NCI-H2107 treated with DMSO at 0.1 percent for 48 hours (cell line): ENCODE data around the gene MYO16.

Source experiments
- DNase-seq: peaks from one replicate; lab custom pipeline; 2025; ENCODE audit not compliant: unreplicated experiment; lab: John Stamatoyannopoulos, UW

Gene MYO16

DNA sequence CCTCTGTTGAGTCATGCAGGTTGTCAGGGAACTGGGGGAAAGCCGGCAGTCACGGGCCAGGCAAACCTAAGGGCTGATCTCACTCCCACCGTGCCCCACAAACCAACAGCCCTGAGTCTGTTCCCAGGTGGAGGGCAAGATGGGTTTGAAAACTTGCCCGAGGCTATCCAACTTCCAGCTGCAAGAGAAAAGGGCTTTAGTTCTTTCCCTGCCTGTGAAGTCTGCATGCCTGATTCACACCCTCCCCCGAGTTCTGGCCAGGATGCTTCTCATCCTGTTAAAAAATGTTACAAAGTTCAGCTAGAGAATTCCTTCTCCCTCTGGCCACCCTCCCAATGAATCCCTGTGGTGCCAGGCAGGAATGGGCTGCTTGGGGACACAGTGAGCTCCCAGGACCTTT is 33.1 kb downstream of the MYO16 start:
- DNase-seq, result no peak

DNA sequence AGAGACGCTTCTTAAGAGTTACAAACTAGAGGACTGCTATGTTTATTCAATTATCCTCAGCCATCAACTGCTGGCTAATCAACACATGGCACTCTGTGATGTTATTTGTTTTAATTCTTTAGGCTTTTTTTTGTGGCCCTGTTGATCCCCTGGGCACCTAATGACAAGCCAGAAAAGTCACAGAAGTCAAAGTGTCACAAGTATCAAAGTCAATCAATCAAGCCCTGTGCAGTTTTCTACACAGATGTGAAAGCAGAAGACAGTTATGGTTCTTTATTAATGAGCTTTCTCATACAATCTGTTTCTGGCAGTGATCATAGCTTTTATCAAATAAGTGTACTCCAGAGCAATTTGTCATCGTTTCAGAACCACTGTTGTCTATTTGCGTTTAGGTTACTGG is 34.3 kb downstream of the MYO16 start:
- no peak for DNase-seq

DNA sequence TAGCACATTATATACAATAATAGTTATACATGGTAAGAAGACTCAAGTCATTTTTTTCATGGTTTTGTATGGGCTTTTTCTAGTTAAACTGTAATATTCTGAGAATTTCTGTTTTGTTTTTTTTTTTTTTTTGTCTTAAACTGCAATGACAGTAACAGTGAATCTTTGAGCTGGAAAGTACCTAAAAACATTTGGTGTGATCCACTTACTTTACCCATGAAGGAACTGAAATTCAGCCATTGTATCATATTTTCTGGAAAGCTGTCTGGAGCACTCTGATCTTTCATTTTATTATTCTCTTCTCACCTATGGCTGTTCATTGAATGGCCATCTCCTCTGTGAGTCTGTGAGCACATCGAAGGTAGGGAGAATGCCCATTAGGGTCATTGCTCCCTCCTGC is 37.8 kb downstream of the MYO16 start:
- no peak for DNase-seq

DNA sequence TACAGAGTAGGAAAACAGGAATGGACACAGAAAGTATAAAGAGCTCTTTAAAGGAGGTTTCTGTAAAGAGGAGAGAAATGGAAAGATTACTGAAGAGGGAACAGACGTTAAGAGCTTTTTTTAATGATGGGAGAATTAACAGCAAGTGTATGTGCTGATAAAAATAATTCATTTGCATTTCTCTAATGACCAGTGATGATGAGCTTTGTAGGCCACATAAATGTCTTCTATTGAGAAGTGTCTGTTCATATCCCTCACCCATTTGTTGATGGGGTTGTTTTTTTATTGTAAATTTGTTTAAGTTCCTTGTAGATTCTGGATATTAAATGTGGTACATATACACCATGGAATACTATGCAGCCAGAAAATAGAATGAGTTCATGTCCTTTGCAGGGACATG is 40.0 kb downstream of the MYO16 start:
- DNase-seq, result no peak

DNA sequence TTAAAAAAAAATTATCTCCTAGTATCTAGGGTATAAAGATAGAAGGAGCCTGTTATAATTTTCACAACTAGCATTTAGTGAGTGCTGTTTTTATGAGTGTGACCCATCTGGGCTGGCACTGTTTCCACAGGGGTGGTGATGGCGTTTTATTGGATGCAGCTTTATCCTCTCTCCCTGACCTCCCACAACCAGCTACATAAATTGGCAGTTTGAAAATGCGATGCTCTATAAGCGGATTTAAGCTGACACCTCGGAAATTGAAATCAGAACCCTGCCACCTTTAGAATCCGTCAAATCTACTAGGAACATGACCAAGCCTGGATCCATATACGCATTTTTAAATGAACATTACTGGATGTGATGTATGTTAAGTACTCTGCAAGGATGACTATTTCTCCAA is 44.9 kb downstream of the MYO16 start:
- DNase-seq, result no peak

DNA sequence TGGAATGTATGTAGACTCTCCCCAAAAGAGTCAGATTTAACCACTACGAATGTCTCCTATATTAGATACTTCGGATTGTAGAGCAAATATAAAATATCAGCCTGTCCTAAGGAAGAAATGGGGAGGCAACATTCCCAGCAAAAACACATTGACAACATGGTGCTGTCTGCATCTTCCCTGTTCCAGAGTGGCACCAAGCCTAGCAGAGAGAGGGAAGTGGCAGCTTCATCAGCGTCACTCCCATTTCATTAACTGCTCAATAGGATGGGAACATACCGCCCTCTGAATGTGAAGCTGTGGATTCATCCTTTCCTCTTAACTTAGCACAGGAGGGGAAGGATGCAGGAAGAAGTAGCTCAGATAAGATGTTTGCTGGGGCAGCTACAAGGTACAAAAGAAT is 45.4 kb downstream of the MYO16 start:
- no peak for DNase-seq

DNA sequence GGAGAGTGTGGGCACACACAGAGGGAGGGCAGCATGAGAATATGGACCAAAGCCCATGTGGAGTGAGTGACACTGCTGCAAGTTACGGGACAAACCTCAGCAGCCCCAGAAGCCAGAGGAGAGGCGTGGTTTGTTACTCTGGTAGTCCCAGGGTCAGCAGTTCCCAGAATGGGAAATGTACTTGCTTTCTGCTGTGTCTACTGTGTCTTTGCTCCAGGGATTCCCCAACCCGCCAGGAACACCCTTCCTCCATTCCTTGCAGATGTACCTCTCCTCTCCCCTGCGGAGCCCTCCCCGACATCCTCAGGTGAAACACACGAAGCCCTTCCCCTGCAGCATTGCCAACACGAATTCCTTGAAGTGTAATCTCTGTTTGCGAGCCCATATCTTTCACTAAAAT is 47.2 kb downstream of the MYO16 start:
- DNase-seq, result no peak

DNA sequence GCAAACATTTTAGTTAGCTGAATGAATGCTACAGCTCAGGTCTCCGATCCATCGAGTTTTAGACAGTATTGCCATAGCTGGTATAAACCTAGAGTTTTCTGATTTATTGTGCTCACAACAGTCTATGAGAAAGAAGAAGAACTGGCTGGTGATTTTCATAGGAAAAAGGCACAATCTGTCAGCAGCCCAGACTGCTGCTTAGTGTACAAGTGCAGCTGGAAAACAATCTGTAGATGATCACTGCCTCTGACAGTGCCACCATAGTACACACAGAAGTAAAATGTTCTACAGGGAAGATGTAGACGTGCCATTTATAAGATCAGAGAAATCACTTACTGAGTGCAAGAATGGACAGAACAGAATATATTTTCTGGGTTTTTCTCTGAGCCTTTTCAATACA is 48.4 kb downstream of the MYO16 start:
- no peak for DNase-seq

DNA sequence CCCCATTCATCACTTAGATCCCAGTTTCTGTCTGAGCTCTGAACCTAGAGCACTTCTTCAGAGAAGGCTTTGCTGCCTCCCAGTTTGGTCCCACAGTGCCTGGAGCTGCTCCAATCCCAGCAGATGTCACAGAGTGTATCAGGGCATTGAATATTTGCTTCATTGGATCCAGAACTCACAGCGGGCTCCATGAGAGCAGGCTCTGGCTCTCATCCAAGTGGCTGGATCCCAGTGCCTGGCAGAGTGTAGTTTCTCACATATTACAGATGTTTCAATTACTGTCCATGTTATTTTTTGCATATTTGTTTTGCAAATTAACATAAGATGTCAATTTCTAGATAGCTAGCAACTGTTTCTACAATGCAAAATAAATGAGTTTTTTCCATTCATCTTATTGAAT is 50.6 kb downstream of the MYO16 start:
- no peak for DNase-seq

DNA sequence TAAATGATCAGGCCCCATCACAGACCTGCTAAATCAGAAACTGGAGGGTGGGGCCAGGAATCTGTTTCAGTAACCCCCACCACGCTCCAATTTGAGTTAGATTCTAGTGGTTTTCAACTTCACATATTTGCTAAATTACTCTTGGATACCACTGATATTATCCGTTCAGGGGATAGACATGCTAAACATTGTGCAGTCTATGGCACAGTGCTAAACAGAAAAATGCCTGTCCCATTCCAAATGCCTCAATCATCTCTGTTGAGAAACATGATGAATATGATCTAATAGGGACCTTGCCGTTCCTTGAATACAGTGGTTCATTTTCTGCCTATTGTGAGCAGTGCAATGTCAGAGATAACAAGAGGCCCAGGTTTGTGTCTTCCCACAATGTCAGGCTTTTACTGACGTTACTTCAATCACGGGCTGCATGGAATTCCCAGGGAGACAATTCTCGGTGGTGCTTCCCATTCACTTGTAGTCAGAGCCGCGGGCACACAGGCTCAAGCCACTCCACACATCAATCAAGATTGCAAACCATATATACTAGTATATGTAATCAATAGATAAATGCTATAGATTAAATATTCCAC is 52.7 kb downstream of the MYO16 start:
- DNase-seq, result no peak

DNA sequence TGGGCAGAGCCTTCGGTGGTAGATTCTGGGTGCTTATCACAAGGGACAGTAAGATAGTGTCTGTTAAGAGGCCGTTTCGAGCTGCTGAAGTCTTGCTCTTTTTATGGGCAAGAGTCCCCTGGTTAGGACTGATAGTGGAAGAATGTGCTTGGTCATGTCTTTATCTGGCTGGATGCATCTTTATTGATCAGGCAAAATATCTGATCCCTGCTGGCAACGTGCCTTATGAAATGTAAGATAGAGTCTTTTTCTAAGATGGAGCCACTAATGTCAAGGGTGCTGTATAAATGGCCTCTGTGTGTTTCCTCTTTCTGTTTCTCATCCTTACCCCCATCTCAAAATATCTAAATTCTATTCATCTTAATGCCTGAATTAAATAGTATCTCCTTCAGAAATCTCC is 53.3 kb downstream of the MYO16 start:
- DNase-seq, result no peak

DNA sequence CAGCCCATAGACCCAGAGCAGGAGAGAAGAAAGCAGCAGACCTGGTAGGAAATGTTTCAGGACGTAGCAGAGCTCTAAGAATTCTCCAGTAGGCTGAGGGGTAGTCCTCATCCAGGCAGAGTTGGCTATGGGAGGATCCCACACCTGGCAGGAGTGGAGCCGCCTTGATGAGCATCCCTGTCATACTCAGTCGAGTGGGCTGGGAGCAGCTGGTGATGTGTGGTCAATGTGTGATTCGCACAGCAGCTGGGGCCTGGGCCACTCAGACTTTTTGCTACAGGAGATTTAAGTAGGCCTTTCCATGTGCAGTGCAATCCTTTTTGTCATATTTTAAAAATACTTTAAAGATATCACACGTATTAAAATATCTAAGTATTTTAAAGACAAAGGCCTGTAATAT is 56.6 kb downstream of the MYO16 start:
- DNase-seq, result no peak

DNA sequence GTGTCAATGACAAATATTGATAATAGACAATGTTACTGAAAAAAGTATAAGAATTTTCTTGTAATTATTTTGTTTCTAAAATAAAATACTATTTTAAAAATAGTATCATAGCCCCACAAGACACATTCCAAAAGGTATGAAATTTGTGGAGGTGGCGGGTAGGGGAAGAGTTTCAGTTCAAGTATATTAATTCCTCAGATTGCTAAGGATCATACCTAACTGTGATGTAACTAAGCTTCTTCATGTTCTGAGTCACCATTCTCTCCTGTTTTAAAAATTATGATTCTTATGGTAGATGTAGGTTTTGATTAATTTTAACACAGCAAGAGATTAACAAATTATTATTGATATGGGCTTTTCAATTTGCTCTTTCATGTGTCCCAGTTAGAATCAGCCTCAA is 61.3 kb downstream of the MYO16 start:
- DNase-seq, result no peak

DNA sequence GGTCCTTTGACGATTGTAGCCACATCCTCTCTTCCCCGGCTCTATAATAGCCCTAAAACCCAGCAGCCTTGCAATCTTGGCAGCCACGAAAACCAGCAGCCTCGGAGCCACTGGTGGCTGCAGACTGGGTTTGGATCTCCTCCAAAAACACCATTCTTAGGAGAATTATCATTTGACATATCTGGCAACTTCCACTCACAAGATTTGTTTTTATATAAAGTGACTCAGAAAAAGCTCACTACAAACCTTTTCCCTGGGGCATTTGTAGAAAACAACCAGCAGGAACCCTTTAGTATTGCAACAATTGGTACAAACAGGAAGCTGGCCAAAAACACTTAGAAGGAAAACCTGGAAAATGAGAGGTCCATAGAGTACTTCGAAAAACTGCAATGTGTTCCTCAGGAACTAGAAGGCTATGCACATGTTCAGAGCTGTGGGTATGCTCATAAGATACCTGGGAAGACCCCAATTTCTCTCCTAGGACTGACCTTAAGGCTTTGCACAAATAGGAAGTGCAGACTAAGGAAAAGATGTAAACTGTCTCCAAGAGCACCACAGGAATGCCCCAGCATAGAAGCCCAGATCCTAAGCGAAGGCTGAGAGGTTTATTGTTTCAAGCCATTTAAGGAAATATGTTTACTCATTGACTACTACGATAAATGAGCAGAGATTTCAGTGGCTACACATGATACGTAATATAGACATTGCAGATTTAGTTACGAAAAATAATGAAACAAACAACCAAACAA is 71.2 kb downstream of the MYO16 start:
- no peak for DNase-seq

DNA sequence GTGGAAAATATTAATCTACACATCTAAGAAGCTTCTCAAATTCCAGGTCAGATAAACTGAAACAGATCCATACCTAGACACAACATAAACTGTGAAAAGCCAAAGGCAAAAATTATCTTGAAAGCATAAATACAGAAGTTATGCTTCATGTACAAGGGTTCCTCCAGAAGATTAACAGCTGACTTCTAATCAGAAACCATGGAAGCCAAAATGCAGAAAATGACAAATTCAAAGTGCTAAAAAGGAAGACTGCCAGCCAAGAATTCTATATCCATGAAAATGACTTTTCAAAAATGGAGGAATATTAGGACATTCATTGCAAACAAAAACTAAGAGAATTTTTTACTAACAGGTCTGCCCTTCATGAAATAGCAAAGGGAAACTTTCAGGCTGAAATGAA is 72.8 kb downstream of the MYO16 start:
- DNase-seq, result no peak

DNA sequence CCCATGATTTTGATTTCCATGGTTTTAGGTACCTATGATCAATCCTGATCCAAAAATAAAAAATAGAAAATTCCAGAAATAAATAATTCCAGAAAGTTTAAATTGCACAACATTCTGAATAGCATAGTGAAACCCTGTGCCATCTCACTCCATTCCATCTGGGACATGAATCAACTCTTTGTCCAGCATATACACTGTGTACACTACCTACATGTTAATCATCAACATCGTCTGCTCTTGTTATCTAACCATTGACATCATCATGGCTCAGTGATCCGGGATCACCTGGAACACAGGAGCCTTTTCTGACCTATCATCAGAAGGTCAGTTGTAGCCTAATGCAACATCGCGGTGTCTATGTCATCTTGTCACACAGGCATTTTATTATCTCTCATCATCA is 75.6 kb downstream of the MYO16 start:
- DNase-seq, result no peak

DNA sequence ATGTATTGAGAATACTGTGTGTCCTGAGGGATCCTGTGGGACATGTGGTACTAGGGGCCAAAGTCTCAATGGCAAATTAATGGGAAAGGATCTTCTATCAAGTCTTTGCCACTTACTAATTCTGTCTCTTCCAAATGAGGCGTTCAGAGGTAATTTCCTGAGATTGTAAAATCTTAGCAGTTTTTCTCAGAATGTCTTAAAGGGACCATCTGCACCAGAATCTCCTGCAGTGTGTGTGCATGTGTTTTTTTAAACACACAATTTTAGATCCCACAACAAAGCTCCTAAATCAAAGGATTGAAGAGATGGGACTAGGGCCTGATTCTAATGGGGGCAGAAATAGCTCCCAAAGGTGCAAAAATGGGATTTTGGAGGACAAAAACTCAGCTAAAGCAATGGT is 78.2 kb downstream of the MYO16 start:
- no peak for DNase-seq

DNA sequence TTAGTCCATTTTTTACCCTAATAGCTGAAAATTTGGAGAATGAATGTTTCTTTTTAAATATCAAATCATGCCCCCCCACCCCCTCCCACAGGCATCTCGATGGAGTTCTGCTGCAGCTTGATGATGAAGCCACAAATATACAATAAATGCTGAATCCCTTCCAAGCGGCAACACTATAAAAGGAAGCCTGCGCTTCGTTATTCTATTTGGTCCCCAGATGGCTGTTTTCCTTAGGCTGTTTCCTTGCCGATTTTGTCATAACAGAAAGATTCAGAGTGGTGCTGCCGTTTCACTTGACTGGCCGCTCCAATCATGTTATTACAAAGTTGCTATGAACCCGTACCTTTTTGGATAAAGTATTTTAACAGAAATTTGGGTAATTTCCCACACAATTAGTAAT is 79.5 kb downstream of the MYO16 start:
- no peak for DNase-seq

DNA sequence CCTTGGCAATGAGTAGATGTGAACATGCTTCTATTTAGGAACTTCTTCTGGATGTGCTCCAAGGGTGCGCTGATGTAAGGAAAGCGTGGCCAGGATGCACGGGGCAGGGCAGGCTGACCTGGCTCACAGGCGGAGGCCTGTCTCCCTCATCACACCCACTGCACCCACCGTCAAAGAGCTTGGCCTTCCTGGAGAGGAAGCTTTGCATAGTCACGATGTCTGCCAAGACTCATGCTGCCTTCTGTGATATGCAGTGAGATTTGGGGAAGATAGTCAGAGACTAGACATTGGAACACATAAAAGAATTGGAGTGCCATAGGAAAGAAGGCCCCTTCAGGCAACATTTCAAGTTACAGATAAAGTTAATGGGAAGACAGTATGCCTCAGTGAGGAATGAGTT is 82.0 kb downstream of the MYO16 start:
- DNase-seq, result no peak

DNA sequence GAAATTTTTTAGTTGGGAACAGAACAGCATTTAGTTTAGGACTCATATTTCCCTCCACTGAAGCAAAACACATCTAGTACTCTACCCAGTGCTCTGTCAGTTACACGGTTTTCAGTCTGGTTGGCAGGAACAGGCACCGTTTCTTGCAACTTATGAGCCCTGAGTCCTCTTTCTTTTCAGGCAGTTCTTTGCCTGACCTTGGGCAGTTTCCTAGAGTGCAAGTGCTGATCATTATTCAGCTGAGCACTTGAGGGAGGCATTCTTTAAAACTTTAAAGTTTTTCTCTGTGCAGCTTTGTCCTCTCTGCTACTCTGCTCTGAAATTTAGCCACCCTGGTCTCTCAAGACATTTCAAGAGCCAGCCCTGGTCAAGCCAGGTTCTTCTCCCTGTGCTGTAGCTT is 96.1 kb downstream of the MYO16 start:
- DNase-seq, result no peak

DNA sequence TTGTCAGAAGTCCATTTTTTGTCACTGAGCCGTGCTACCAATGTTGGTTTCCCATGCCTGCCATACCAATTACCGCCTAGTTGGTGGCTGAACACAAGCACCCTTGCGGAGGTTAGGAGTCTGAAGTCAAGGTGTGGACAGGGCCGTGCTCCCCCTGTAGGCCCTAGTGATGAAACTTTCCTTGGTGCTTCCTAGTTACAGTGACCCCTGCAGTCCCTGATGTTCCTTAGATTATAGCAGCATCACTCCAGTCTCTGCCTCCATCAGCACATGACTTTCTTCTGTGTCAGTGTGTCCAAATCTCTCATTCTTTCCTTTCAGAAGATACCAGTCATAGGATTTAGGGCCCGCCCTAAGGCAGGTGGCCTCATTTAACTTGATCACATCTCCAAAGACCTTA is 99.0 kb downstream of the MYO16 start:
- no peak for DNase-seq

DNA sequence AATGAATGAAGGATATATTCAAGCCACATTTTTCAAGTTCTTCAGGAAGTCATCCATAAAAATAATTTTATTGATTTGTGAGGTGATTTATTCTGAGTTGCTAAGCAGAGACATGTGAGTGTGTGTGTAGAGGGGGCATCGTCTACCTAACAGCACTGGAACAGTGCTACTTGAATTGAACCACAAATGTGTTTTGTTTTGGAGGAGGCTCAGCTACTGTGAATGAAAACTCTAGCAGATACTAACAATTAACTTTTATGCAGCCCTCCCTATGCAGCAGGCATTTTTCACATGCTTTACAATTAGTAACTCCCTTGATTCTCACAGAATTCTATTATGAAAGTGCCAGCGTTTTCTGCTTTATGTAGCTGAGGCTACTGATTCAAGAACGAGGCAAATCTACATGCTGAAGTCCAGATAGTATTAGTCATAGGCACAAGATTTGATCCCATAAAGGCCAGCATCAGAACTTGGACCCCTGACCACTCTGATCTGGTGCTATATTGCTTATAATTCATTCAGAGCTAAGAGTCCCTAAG is 103.7 kb downstream of the MYO16 start:
- DNase-seq, result no peak

DNA sequence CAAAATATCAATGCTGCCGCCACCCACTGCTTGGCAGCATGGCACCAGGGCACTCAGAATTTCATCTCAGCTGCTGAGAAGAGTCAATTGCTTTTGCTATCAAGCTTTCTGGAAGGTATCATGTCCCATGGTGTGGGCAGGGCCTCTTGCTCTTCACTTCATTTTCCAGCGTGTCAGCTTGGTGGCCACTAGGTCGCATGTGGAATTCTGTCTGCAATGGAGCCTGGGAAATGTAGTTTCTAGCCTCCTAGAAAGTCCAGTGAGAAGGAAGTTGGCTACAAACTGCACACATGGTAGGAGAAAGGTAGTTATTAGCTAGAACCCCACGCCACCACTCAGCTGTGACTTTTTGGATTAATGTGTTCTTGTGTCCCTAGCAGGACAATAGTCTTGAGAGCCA is 105.3 kb downstream of the MYO16 start:
- DNase-seq, result no peak
